DOHH2 (cell line): ENCODE results near the gene LYRM4.

ENCODE experiments used
- EZH2phosphoT487 ChIP-seq: fragments of 200-600 bp; sonication (generic); IDR thresholded peaks from 2 replicates; pipeline ENCODE4 v1.6.1; 2017; ENCODE audit warnings: borderline replicate concordance, mild to moderate bottlenecking, antibody characterized with exemption, low read length, moderate library complexity, mixed read lengths
- TF ChIP-seq, protein P1 (sequence below): fragments of 200-600 bp; sonication (generic); IDR thresholded peaks from one replicate; pipeline ENCODE4 v1.5.1; 2014; ENCODE audit warnings: antibody characterized with exemption, mild to moderate bottlenecking, low read depth, low read length; ENCODE audit not compliant: poor library complexity, severe bottlenecking

DNA sequence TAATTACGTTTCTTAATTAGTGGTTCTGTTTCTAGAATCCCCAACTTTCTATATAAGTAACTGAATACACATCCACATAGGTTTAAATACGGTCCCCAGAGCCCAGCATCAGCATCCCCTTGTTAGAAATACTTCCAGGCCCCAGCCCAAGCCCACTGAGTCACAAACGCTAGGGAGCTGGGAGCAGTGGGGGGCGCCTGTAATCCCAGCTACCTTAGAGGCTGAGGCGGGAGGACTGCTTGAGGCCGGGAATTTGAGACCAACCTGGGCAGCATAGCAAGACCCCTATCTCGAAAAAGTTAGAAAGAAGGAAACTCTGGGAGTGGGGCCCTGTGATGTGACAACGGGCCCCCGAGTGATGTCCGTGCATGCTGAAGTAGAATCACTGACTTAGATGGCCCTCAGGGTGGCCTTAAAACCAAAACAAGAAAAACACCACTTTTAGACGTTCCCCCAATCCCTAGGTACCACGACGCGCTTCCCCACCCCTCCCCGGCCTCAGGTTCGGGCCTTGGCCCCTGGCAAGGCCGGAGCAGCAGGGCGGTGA is 176.9 kb downstream of the LYRM4 start:
- TF ChIP-seq, protein P1, sequence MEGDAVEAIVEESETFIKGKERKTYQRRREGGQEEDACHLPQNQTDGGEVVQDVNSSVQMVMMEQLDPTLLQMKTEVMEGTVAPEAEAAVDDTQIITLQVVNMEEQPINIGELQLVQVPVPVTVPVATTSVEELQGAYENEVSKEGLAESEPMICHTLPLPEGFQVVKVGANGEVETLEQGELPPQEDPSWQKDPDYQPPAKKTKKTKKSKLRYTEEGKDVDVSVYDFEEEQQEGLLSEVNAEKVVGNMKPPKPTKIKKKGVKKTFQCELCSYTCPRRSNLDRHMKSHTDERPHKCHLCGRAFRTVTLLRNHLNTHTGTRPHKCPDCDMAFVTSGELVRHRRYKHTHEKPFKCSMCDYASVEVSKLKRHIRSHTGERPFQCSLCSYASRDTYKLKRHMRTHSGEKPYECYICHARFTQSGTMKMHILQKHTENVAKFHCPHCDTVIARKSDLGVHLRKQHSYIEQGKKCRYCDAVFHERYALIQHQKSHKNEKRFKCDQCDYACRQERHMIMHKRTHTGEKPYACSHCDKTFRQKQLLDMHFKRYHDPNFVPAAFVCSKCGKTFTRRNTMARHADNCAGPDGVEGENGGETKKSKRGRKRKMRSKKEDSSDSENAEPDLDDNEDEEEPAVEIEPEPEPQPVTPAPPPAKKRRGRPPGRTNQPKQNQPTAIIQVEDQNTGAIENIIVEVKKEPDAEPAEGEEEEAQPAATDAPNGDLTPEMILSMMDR: no peak
- no peak for TF ChIP-seq EZH2phosphoT487
